Measurements from ENCODE around the gene TAS2R40.

DNA sequence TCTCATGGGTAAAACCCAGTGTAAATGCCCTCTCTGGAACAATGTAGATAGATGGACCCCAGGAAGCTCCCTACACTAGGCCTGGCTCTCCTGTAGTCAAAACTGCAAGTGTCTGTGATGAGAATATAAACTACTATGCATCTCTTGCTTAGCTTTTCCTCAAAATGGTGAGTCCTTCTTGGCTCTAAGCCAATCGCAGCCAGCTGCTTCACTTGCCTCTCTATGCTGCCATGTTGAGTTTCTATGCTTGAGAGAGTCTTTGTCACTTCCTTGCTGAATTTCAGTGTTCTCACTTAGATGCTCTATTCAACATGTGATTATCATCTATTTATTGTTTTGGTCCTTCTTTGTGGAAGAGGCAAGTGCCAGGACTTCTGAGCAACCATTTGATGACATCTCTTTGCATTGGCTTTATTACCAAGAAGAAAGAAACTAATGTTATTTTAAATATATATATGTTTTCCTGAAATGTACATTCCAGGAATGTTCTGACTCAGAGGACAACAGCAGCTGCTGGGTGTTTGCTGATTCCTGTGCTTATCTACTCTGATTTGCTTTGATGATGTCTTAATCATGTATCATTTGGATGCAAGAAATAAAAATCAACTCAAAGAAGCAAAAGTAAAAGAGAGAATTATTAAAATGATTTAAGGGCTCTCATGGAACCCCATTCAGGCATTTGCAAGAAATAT, 16.6 kb downstream of the TAS2R40 start:
- no peak for TF ChIP-seq POLR2A (IDR thresholded peaks at IDR 0.05)
- TF ChIP-seq, protein P1, sequence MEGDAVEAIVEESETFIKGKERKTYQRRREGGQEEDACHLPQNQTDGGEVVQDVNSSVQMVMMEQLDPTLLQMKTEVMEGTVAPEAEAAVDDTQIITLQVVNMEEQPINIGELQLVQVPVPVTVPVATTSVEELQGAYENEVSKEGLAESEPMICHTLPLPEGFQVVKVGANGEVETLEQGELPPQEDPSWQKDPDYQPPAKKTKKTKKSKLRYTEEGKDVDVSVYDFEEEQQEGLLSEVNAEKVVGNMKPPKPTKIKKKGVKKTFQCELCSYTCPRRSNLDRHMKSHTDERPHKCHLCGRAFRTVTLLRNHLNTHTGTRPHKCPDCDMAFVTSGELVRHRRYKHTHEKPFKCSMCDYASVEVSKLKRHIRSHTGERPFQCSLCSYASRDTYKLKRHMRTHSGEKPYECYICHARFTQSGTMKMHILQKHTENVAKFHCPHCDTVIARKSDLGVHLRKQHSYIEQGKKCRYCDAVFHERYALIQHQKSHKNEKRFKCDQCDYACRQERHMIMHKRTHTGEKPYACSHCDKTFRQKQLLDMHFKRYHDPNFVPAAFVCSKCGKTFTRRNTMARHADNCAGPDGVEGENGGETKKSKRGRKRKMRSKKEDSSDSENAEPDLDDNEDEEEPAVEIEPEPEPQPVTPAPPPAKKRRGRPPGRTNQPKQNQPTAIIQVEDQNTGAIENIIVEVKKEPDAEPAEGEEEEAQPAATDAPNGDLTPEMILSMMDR (IDR thresholded peaks at IDR 0.05) = no peak
